Loucy (cell line): ENCODE data around the gene AK4.

Source experiments
- H2AFZ ChIP-seq: fragments of 200-600 bp; sonication (generic); 2 replicates; pipeline ENCODE4 v1.6.0; 2016; ENCODE audit warnings: antibody characterized with exemption, mild to moderate bottlenecking, low read length, moderate library complexity
- H3F3A ChIP-seq: fragments of 200-600 bp; 2 replicates; pipeline ENCODE4 v1.6.0; 2016; ENCODE audit warnings: antibody characterized with exemption, low read depth, mild to moderate bottlenecking
- H3K27me3 ChIP-seq: fragments of 200-600 bp; sonication (generic); 2 replicates; pipeline ENCODE4 v1.6.1; 2014; ENCODE audit warnings: low read length, mild to moderate bottlenecking; ENCODE audit not compliant: insufficient read depth, poor library complexity, severe bottlenecking
- H3K36me3 ChIP-seq: fragments of 200-600 bp; sonication (generic); 2 replicates; pipeline ENCODE4 v1.6.1; 2016; ENCODE audit warnings: low read length; ENCODE audit not compliant: insufficient read depth
- H3K4me1 ChIP-seq: fragments of 200-600 bp; sonication (generic); 2 replicates; pipeline ENCODE4 v1.5.1; 2014; ENCODE audit warnings: low read length, mild to moderate bottlenecking; ENCODE audit not compliant: insufficient read depth, poor library complexity, severe bottlenecking
- H3K4me2 ChIP-seq: fragments of 200-600 bp; sonication (generic); 2 replicates; pipeline ENCODE4 v1.6.0; 2014; ENCODE audit warnings: antibody characterized with exemption, low read length, low read depth, mild to moderate bottlenecking; ENCODE audit not compliant: poor library complexity, severe bottlenecking
- H3K4me3 ChIP-seq: fragments of 200-600 bp; sonication (generic); 2 replicates; pipeline ENCODE4 v1.5.1; 2014; ENCODE audit warnings: low read length, mild to moderate bottlenecking, mixed read lengths; ENCODE audit not compliant: poor library complexity, severe bottlenecking
- H3K79me2 ChIP-seq: fragments of 200-600 bp; sonication (generic); 2 replicates; pipeline ENCODE4 v1.6.1; 2014; ENCODE audit warnings: low read length; ENCODE audit not compliant: insufficient read depth
- H3K9ac ChIP-seq: fragments of 200-600 bp; sonication (generic); 2 replicates; pipeline ENCODE4 v1.6.0; 2014; ENCODE audit warnings: mild to moderate bottlenecking, low read depth, low read length, moderate library complexity; ENCODE audit not compliant: poor library complexity, severe bottlenecking
- H3K9me2 ChIP-seq: fragments of 200-600 bp; sonication (generic); replicated peaks from 2 replicates; pipeline ENCODE4 v1.6.1; 2016; ENCODE audit warnings: low read depth, low read length, mixed read lengths
- H3K9me3 ChIP-seq: fragments of 200-600 bp; sonication (generic); 2 replicates; pipeline ENCODE4 v1.6.1; 2014; ENCODE audit warnings: mild to moderate bottlenecking, antibody characterized with exemption, low read length, low read depth; ENCODE audit not compliant: insufficient read depth
- H4K20me1 ChIP-seq: fragments of 200-600 bp; sonication (generic); 2 replicates; pipeline ENCODE4 v1.6.0; 2014; ENCODE audit warnings: antibody characterized with exemption, low read length, mild to moderate bottlenecking; ENCODE audit not compliant: insufficient read depth, poor library complexity, severe bottlenecking
- EZH2phosphoT487 ChIP-seq: fragments of 200-600 bp; IDR thresholded peaks from 2 replicates; pipeline ENCODE4 v1.6.1; 2018; ENCODE audit warnings: antibody characterized with exemption, mild to moderate bottlenecking, moderate library complexity, borderline replicate concordance
- TF ChIP-seq, protein P1 (sequence below): fragments of 200-600 bp; sonication (generic); conservative IDR thresholded peaks from 2 replicates; pipeline ENCODE4 v1.5.1; 2014; ENCODE audit warnings: mild to moderate bottlenecking, antibody characterized with exemption, low read length

AK4 gene

DNA sequence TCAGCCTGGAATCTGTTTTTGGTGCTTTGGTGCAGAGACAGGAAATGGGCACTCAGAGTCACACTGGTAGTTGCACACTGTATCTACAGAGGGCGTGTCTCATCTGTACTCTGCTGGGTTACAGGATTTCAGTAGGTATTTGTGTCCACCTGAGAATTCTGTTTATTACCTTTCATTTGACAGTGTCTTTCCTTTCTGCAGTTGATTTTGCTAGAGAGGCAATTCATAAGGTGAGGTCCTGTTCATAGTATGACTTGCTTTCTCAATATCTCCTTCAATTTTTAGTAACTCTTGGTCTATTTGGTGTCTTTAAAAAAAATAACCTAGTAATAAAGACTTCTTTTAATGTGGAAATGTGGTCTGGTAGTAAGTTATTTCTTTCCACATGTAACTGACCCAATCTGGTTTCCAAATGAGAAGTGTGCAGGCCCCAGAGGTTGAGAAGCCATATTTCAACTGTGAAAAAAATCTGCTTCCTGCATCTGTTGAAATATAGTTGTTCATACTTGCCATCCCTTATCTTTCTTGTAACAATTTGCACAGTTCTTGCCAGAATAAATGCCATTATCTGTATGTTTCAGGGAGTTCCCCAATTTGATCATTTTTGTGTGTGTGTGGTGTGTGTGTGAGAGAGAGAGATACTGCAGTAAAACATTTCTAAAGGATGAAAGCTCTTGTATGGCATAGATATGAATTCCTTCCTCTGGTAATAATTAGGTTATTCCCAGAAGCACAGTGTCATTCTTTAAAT is 82.9 kb downstream of the AK4 start:
- peaks cover 9% of the 10 kb centered on the region; the same call in 1 of the 2 replicates for H3K36me3 ChIP-seq
- TF ChIP-seq, protein P1, sequence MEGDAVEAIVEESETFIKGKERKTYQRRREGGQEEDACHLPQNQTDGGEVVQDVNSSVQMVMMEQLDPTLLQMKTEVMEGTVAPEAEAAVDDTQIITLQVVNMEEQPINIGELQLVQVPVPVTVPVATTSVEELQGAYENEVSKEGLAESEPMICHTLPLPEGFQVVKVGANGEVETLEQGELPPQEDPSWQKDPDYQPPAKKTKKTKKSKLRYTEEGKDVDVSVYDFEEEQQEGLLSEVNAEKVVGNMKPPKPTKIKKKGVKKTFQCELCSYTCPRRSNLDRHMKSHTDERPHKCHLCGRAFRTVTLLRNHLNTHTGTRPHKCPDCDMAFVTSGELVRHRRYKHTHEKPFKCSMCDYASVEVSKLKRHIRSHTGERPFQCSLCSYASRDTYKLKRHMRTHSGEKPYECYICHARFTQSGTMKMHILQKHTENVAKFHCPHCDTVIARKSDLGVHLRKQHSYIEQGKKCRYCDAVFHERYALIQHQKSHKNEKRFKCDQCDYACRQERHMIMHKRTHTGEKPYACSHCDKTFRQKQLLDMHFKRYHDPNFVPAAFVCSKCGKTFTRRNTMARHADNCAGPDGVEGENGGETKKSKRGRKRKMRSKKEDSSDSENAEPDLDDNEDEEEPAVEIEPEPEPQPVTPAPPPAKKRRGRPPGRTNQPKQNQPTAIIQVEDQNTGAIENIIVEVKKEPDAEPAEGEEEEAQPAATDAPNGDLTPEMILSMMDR = peak; percentile 51
- TF ChIP-seq EZH2phosphoT487 = no peak
- H3K79me2 ChIP-seq = no peaks in the 10 kb centered on the region
- H3K9me3 ChIP-seq = no peaks in the 10 kb centered on the region
- H3K4me3 ChIP-seq = peak overlapping the region; percentile 43
- H3F3A ChIP-seq = peaks cover 29% of the 10 kb centered on the region
- H2AFZ ChIP-seq = no peak overlapping the region
- H3K27me3 ChIP-seq = no peaks in the 10 kb centered on the region
- peak overlapping the region; percentile 68 for H3K4me2 ChIP-seq
- no peaks in the 10 kb centered on the region for H3K9me2 ChIP-seq
- peaks cover 56% of the 10 kb centered on the region for H3K4me1 ChIP-seq
- no peaks in the 10 kb centered on the region for H4K20me1 ChIP-seq
- H3K9ac ChIP-seq = peak overlapping the region; percentile 64

DNA sequence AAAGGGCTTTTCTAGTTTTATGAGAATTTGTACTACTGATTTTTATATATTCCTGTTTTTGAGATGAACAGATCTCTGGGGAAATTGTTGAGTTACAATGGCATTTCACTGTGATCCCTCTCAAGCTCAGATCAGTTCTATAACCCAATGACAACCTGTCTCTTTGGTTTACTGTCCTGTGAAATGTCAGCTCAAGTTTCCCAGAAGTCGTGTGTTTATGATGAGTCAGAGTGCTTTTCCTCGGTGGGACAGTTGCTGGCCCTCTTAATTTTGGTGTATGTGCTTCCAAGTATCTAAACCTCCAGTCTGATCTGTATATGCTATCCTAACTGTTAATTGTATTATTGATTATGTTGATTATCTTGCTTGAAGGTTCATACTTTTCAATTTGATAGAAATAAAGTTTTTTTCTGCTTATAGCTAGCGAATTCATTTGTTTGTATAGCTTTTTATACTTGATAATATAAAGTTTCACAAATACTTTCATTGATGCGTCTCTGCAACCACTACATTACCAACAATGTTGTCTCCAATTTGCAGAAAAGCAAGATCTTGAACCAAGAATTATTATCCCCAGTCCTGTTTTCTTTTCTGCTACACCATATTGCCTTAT is 83.8 kb downstream of the AK4 start:
- H3K9ac ChIP-seq = peak overlapping the region; percentile 64
- no peak for TF ChIP-seq EZH2phosphoT487
- TF ChIP-seq, protein P1 = no peak
- H3K9me2 ChIP-seq = no peaks in the 10 kb centered on the region
- peaks cover 56% of the 10 kb centered on the region for H3K4me1 ChIP-seq
- H3K79me2 ChIP-seq = no peaks in the 10 kb centered on the region
- no peak overlapping the region for H2AFZ ChIP-seq
- H4K20me1 ChIP-seq = no peaks in the 10 kb centered on the region
- peaks cover 29% of the 10 kb centered on the region for H3F3A ChIP-seq
- peak overlapping the region; percentile 32 for H3K4me3 ChIP-seq
- H3K9me3 ChIP-seq = no peaks in the 10 kb centered on the region
- H3K4me2 ChIP-seq = peak overlapping the region; percentile 68
- H3K36me3 ChIP-seq = peaks cover 9% of the 10 kb centered on the region; the same call in 1 of the 2 replicates
- H3K27me3 ChIP-seq = no peaks in the 10 kb centered on the region

DNA sequence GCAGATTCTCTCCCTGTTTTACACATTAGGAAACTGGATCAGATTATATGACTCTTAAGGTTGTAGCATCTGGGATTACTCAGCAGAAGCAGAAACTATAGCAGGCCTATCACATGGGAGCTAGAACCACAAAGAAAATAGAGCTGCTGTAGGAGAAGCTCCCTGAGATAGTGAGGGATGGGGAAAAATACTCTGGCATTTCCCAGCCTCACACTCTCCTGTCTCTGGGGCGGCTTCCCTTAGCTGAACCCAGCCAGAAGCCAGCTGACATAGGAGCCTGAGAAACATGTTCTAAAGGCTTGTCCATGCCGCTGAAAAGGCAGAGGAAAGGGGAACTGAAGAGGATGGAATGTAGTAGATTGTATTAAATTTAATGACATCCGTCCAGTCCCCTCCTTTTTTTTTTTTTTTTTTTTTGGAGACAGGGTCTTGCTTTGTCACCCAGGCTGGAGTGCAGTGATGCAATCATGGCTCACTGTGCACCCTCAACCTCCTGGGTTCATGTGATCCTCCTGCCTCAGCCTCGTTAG is 84.5 kb downstream of the AK4 start:
- Histone ChIP-seq H3K4me1 (peaks cover 56% of the 10 kb centered on the region), H3K4me3 (no peak overlapping the region), H3F3A (peaks cover 29% of the 10 kb centered on the region), H3K27me3 (no peaks in the 10 kb centered on the region), H3K36me3 (peaks cover 9% of the 10 kb centered on the region; the same call in 1 of the 2 replicates), H3K9me2 (no peaks in the 10 kb centered on the region), H2AFZ (no peak overlapping the region), H3K79me2 (no peaks in the 10 kb centered on the region), H3K4me2 (peak overlapping the region; percentile 68), H3K9ac (peak overlapping the region; percentile 64), H3K9me3 (no peaks in the 10 kb centered on the region), H4K20me1 (no peaks in the 10 kb centered on the region)
- TF ChIP-seq, protein P1 = no peak
- TF ChIP-seq EZH2phosphoT487 = no peak
